NOMO-1 treated with dmso at 0.1 percent for 144 hours (cell line): ENCODE measurements around the gene RPS6KA3.

Experiments used
- DNase-seq: peaks from one replicate; lab custom pipeline; 2025; ENCODE audit not compliant: unreplicated experiment; lab: John Stamatoyannopoulos, UW

RPS6KA3 gene

GRCh38 chrX:20266810-20267606, at the start of gene RPS6KA3:
Gene RPS6KA3 (minus strand): TSS chrX:20266909. CDS start chrX:20266632, 277 bp downstream.
- peak; percentile 70 for DNase-seq

DNA sequence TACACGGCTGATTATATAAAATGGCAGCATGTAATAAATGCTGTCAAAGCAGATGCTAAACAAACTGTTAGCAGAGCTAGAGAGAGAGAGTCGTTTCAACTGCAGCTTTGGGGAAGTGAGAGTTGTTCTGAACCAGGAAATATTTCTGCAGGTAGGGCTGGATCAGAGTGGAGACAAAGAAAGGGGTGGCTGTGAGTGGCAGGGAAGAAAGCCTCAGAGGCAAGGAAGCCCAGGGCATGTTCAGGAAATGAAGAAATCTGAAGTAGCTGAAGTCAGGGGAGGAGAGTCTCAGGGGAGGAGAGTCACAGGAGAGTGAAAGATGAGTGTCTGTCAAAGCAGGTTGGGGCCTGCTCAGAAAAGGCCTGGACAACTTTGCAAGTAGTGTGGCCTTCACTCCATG, 48.4 kb upstream of the RPS6KA3 start:
- DNase-seq: peak; percentile 96

- DNase-seq: peak; percentile 97
Measured at GRCh38 chrX:20313899-20314298, 47.2 kb upstream of the RPS6KA3 start.

- DNase-seq: no peak
Measured at GRCh38 chrX:20312018-20312417, 45.3 kb upstream of the RPS6KA3 start.

DNA sequence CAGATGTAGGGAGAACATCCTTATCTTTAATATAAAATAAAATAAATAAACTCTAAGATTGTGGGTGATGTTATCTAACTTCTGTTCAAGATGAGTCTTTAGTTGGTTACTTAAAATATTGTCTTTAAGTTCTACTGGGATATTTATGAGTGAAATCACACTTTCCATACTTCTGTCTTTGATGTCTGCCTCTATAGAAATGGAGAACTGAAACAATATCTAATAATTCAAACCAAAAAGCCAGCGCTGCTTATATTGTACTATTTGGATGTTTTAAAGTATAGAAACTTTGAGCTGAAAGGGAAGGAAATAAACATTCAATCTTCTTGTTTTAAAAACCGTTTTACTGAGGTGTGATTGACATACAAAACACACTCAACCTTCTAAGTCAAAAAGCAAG, 44.8 kb upstream of the RPS6KA3 start:
- no peak for DNase-seq

DNA sequence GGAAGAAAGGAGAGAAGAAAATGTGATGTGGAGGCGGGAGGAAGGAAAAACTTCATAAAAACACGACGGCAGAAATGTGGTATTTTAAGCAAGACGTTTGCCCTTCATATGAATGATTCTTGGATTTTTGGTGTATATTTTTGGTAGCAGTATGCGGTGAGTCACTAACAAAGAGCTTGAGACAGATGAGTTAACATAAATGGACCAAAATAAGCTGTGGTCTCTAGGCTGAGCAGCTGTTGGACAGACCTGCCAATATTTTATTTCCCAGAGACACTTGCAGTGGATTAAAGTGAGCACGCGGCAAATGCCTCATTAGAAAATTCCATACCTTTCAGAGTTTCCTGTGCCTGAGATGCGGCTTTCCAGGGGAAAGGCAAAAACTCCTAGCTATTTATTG, 43.1 kb upstream of the RPS6KA3 start:
- no peak for DNase-seq

DNA sequence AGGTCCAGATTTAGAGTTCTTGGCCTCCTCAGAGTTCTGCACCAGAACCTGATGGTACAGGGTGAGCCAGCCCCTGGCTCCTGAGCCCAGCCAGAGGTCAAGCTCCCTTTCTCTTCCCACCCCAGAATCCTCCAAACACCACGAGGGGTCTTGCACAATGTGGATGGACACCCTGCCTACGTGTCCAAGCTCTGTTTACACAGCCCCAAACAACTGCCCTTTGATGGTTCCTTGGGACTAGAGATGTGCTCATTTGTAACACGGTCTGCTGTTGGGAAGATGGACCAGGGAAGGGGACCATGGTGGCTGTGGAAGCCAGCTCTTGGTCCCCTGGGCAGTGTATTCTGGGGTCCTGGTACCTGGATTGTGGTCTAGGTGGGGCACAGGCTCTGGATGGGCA, 40.0 kb upstream of the RPS6KA3 start:
- no peak for DNase-seq

- DNase-seq: no peak
Measured at GRCh38 chrX:20300822-20301221, 34.1 kb upstream of the RPS6KA3 start.

GRCh38 chrX:20294957-20295356, 28.2 kb upstream of the RPS6KA3 start:
- DNase-seq: no peak

DNA sequence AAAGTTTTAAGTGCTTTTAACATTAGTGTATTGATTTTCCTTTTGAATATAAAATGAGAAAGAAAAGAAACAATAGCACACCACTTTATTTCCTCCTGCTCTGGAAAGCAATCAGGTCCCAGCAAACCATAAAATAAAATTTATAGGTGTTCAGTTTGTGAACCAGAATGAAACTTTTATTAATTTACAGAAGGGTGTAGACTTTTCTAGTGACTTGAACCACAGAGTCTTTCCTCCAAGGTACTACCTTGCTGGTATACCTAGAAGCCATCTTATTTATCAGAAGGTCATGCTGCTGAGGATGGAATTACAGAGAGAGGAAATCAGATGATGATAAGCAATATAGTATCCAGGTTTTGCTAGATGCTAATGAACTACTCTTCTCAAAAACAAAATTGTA, 27.6 kb upstream of the RPS6KA3 start:
- no peak for DNase-seq

GRCh38 chrX:20285511-20285910, 18.8 kb upstream of the RPS6KA3 start:
- DNase-seq: no peak

GRCh38 chrX:20284992-20285391, 18.3 kb upstream of the RPS6KA3 start:
- no peak for DNase-seq

DNA sequence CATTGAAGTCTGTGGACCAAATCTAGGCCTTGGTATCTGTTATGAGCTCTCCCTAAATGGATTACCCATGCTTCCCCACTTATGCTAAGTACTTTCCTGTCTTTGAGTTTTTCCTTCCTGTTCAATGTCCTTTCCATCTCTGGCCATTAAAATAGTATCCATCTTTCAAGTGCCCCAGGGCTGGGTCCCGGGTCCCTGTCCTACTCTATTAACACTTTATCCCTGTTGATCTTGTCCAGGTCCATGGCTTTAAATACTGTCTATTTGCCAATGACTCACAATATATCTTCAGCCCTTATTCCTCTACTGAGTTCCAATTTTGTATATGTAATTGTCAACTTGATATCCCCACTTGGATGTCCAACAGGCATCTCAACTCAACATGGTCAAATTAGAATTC, 17.7 kb upstream of the RPS6KA3 start:
- DNase-seq: no peak

DNA sequence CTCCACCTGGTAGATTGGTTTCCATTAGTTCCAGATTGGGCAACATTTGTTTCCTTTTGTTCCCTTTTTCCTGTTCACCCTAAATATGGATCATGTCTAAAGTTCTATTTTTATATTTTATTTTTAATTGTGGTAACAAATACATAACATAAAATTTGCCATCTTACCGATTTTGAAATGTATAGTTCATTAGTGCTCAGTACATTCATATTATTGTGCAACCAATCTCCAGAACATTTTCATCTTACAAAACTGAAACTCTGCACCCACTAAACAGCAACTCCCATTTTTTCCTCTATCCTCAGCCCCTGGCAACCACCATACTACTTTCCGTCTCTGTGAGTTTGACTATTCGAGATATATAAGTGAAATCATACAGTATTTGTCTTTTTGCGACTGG, 14.2 kb upstream of the RPS6KA3 start:
- no peak for DNase-seq

DNA sequence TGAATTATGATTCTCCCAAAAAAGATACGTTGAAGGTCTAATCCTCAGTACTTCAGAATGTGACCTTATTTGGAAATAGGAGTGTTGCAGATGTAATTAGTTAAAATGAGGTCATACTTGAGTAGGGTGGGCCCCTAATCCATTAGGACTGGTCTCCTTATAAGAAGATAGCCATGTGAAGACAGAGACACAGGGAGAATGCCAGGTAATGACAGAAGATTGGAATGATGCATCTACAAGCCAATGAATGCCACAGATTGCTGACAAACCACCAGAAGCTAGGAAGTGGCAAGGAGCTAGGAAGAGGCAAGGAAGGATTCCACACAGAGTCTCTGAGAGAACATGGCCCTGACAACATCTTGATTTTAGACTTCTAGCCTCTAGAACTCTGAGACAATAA, 7.4 kb upstream of the RPS6KA3 start:
- DNase-seq: no peak

GRCh38 chrX:20271730-20272129, 5.0 kb upstream of the RPS6KA3 start:
- DNase-seq: no peak

DNA sequence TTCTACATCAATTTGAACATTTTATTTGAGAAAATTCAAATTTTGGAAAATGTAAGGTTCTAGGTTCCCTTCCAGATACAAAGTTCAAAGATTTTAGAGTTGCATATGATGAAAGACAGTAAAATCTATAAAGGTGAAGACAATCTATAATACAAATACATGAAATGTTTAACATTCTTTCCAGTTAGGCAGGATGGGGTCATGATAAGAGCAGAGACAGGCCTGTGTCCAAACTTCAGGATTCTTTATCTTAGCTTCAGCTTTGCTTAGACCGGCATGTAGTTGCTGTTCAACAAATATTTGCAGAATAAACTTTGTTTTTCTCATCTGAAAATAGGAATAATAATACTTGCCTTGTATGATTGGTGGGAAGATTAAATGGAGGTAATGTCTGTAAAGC, 4.5 kb upstream of the RPS6KA3 start:
- no peak for DNase-seq

DNA sequence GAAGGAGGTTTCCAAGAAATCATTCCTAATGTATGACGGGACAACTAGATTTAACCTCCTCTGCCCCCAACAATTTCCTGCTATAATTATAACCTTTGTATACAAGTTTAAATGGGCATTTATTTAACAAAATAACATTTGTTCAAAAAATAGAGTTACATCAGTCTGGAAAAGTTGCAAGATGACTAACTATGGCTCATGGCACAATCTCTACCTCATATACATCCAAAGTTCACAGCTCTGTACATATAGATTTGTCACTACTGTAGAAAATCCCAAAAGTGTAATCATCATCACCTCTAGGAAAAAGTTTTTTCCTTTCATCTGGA, 3.8 kb upstream of the RPS6KA3 start:
- no peak for DNase-seq

- no peak for DNase-seq
Measured at GRCh38 chrX:20269848-20270561, 3.3 kb upstream of the RPS6KA3 start.

- no peak for DNase-seq
Measured at GRCh38 chrX:20267931-20268701, 1.4 kb upstream of the RPS6KA3 start.

DNA sequence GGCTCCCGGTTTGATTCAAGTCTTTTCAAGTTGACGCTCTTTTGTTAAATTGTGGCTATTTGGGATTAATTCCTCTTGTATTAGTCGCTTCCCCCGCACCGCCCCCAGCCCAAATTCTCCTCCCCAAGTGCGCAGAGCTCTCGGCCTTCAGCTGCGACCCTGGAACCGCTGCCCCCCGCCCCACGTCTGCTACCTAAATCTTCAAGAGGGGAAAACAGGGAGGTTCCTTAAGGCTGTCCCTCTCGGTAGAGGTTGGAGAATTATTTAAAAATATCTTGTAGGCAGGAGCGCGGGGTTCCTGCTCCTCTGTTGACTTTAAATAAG, 860 bp upstream of the RPS6KA3 start:
- DNase-seq: no peak
